ENCODE data around the gene FRRS1L. TPM values are rescaled to one million over a fixed set of nuclear protein-coding genes. Genes with fewer than 3 reads are reported as not detected.

The FRRS1L gene
- total and polyA plus RNA-seq, 2 of the 13 experiments (the other 11 are each of a cell fraction or from before 2014, with no cell fraction given): 0.02 to 0.03 TPM

- TF ChIP-seq ZNF124 (CRISPR knock-in tag; IDR thresholded peaks at IDR 0.05) (peak; percentile 74; the same call in 1 of the 2 replicates), ZBTB25 (CRISPR knock-in tag; IDR thresholded peaks at IDR 0.05) (0 out of 2 replicates have a peak, but pooled peaks have one; percentile 26), ZNF33A (CRISPR knock-in tag; IDR thresholded peaks at IDR 0.05; ENCODE audit: borderline replicate concordance) (peak; percentile 57; the same call in 1 of the 2 replicates), TEAD3 (CRISPR knock-in tag; optimal IDR thresholded peaks at IDR 0.05; ENCODE audit: borderline replicate concordance) (peak; percentile 65), ZNF207 (IDR thresholded peaks at IDR 0.05; ENCODE audit: borderline replicate concordance) (no peak), TFDP2 (CRISPR knock-in tag; IDR thresholded peaks at IDR 0.05) (0 out of 2 replicates have a peak, but pooled peaks have one; percentile 52), ZNF562 (CRISPR knock-in tag; IDR thresholded peaks at IDR 0.05; ENCODE audit: borderline replicate concordance) (no peak), GTF2F1 (IDR thresholded peaks at IDR 0.05; ENCODE audit: low read length) (no peak), KLF12 (CRISPR knock-in tag; IDR thresholded peaks at IDR 0.05; ENCODE audit: borderline replicate concordance) (0 out of 2 replicates have a peak, but pooled peaks have one; percentile 25), KMT2B (CRISPR knock-in tag; IDR thresholded peaks at IDR 0.05) (no peak), PRDM15 (CRISPR knock-in tag; IDR thresholded peaks at IDR 0.05) (no peak), JUN (CRISPR knock-in tag; IDR thresholded peaks at IDR 0.05) (0 out of 2 replicates have a peak, but pooled peaks have one; percentile 35), HOXA5 (CRISPR knock-in tag; IDR thresholded peaks at IDR 0.05) (peak; percentile 73; the same call in 1 of the 2 replicates), ZNF850 (CRISPR knock-in tag; conservative IDR thresholded peaks at IDR 0.05) (no peak), PATZ1 (CRISPR knock-in tag; IDR thresholded peaks at IDR 0.05) (peak; percentile 64; the same call in 1 of the 2 replicates), ARNT2 (CRISPR knock-in tag; IDR thresholded peaks at IDR 0.05; ENCODE audit: low read depth) (no peak), ZNF276 (CRISPR knock-in tag; IDR thresholded peaks at IDR 0.05; ENCODE audit: low read depth) (no peak), NR2F1 (CRISPR knock-in tag; IDR thresholded peaks at IDR 0.05) (peak; percentile 79 to 86), RARG (CRISPR knock-in tag; IDR thresholded peaks at IDR 0.05; ENCODE audit: low read depth) (no peak)
Observed at GRCh38 chr9:109082091-109082620, 84.9 kb downstream of the FRRS1L start (continued).

Data from HepG2 (cell line).